ENCODE results near the gene RBM23.

Gene RBM23

GRCh38 chr14:22885975-22886374 lies 33.0 kb downstream of the RBM23 start:
- no peak for DNase-seq (ENCODE audit: low read depth in 2 of 2)

- DNase-seq (ENCODE audit: low read depth in 2 of 2): no peak
These were observed 34.0 kb downstream of the RBM23 start for GRCh38 chr14:22884738-22885523.

GRCh38 chr14:22884076-22884737 lies 34.7 kb downstream of the RBM23 start:
- DNase-seq (ENCODE audit: low read depth in 2 of 2): no peak

GRCh38 chr14:22883173-22883976 lies 35.6 kb downstream of the RBM23 start, which contains the start of gene REM2:
TSS of gene REM2 (plus strand) at chr14:22883222. CDS start at chr14:22883288, 66 bp downstream.
- DNase-seq (ENCODE audit: low read depth in 2 of 2): no peak

GRCh38 chr14:22882529-22883172 lies 36.3 kb downstream of the RBM23 start:
- DNase-seq (ENCODE audit: low read depth in 2 of 2): no peak

GRCh38 chr14:22882064-22882463 lies 36.9 kb downstream of the RBM23 start:
- no peak for DNase-seq (ENCODE audit: low read depth in 2 of 2)

GRCh38 chr14:22878271-22879246 lies 40.4 kb downstream of the RBM23 start:
- no peak for DNase-seq (ENCODE audit: low read depth in 2 of 2)

GRCh38 chr14:22877000-22877501 lies 41.9 kb downstream of the RBM23 start:
- DNase-seq (ENCODE audit: low read depth in 2 of 2): no peak

- no peak for DNase-seq (ENCODE audit: low read depth in 2 of 2)
These were observed 43.1 kb downstream of the RBM23 start for GRCh38 chr14:22875748-22876319.

GRCh38 chr14:22875003-22875747 lies 43.8 kb downstream of the RBM23 start:
- no peak for DNase-seq (ENCODE audit: low read depth in 2 of 2)

- DNase-seq (ENCODE audit: low read depth in 2 of 2): no peak
These were observed 46.0 kb downstream of the RBM23 start for GRCh38 chr14:22872833-22873520.

- peak in 1 of 2 experiments; percentile 61 for DNase-seq (ENCODE audit: low read depth in 2 of 2)
These were observed 46.7 kb downstream of the RBM23 start for GRCh38 chr14:22872033-22872832.

GRCh38 chr14:22871224-22872032 lies 47.5 kb downstream of the RBM23 start, which contains the start of gene LRP10:
TSS of gene LRP10 (plus strand) at chr14:22871740. CDS start at chr14:22872304, 564 bp downstream.
- DNase-seq (ENCODE audit: low read depth in 2 of 2): no peak

- no peak for DNase-seq (ENCODE audit: low read depth in 2 of 2)
These were observed 48.1 kb downstream of the RBM23 start for GRCh38 chr14:22870811-22871223.

- no peak for DNase-seq (ENCODE audit: low read depth in 2 of 2)
These were observed 52.1 kb downstream of the RBM23 start for GRCh38 chr14:22866874-22867273.

GRCh38 chr14:22865424-22866405 lies 53.2 kb downstream of the RBM23 start:
- DNase-seq (ENCODE audit: low read depth in 2 of 2): no peak

Measured in fibroblast of skin of left quadriceps (primary cell).